Liver (tissue), 9 donors: ENCODE data around the gene GNPTAB. TPM values are rescaled to one million over a fixed set of nuclear protein-coding genes. Genes with fewer than 3 reads are reported as not detected.

ENCODE experiments used
- DNase-seq: peaks from one replicate; pipeline ENCODE4 v3.0.0-alpha.2; 2017; ENCODE audit warnings: low spot score
- H3K27ac ChIP-seq, 2 donors: one replicate each; pipeline ENCODE4 v1.7.0; 2013; ENCODE audit warnings: inconsistent platforms in 2 of 2, low read length in 2 of 2, control low read depth in 1 of 2, low read depth in 1 of 2, mild to moderate bottlenecking in 1 of 2
- H3K27me3 ChIP-seq, 4 donors: one replicate each; pipeline versions ENCODE4 v1.6.1 to v1.7.0; 2013; ENCODE audit warnings: low read length in 3 of 4, inconsistent platforms in 1 of 4, mild to moderate bottlenecking in 1 of 4, moderate library complexity in 1 of 4; ENCODE audit not compliant: control insufficient read depth in 4 of 4, insufficient read depth in 4 of 4
- H3K36me3 ChIP-seq, 4 donors: one replicate each; pipeline versions ENCODE4 v1.6.1 to v1.7.0; 2013; ENCODE audit warnings: low read length in 3 of 4, mild to moderate bottlenecking in 3 of 4, low read depth in 1 of 4, moderate library complexity in 1 of 4; ENCODE audit not compliant: control insufficient read depth in 4 of 4, insufficient read depth in 3 of 4
- H3K4me1 ChIP-seq, 4 donors: one replicate each; pipeline versions ENCODE4 v1.6.1 to v1.7.0; 2013; ENCODE audit warnings: low read length in 3 of 4, mild to moderate bottlenecking in 3 of 4, moderate library complexity in 1 of 4; ENCODE audit not compliant: control insufficient read depth in 4 of 4, insufficient read depth in 4 of 4
- H3K4me3 ChIP-seq, 3 donors: one replicate each; pipeline versions ENCODE4 v1.6.1 to v1.7.0; 2013; ENCODE audit warnings: low read length in 3 of 3, control low read depth in 1 of 3, low read depth in 1 of 3, mild to moderate bottlenecking in 1 of 3
- H3K9ac ChIP-seq, 2 donors: one replicate each; pipeline ENCODE4 v1.7.0; 2013; ENCODE audit warnings: low read length in 2 of 2, mild to moderate bottlenecking in 2 of 2, moderate library complexity in 2 of 2, control low read depth in 1 of 2, low read depth in 1 of 2
- H3K9me3 ChIP-seq, 4 donors: one replicate each; pipeline versions ENCODE4 v1.6.1 to v1.7.0; 2013; ENCODE audit warnings: low read length in 3 of 4; ENCODE audit not compliant: control insufficient read depth in 4 of 4
- CTCF ChIP-seq: fragments of 150-350 bp; IDR thresholded peaks from 2 replicates; pipeline ENCODE4 v1.5.1; 2017; ENCODE audit warnings: improper control_type of control experiment, low read depth, low read length; ENCODE audit not compliant: missing input control
- EGR1 ChIP-seq, 2 donors: IDR thresholded peaks; 2 replicates each; pipeline ENCODE4 v1.6.1; 2016 to 2018; ENCODE audit warnings: antibody characterized with exemption in 2 of 2, low read depth in 2 of 2
- FOXA1 ChIP-seq: IDR thresholded peaks from 2 replicates; pipeline ENCODE4 v1.6.1; 2016; ENCODE audit warnings: antibody characterized with exemption
- FOXA2 ChIP-seq: IDR thresholded peaks from 2 replicates; pipeline ENCODE4 v1.6.1; 2016; ENCODE audit warnings: antibody characterized with exemption
- GABPA ChIP-seq, 2 donors: IDR thresholded peaks in 1 of 2; conservative IDR thresholded peaks in 1 of 2; 2 replicates each; pipeline ENCODE4 v1.6.1; 2016; ENCODE audit warnings: antibody characterized with exemption in 2 of 2, mild to moderate bottlenecking in 1 of 2, moderate library complexity in 1 of 2
- HNF4A ChIP-seq, 2 donors: conservative IDR thresholded peaks; 2 replicates each; pipeline ENCODE4 v1.6.1; 2016; ENCODE audit warnings: antibody characterized with exemption in 2 of 2, mild to moderate bottlenecking in 2 of 2
- HNF4G ChIP-seq: IDR thresholded peaks from 2 replicates; pipeline ENCODE4 v1.6.1; 2016; ENCODE audit warnings: antibody characterized with exemption
- JUND ChIP-seq, 2 donors: IDR thresholded peaks; 2 replicates each; pipeline ENCODE4 v1.6.1; 2016; ENCODE audit warnings: antibody characterized with exemption in 2 of 2
- MAX ChIP-seq: IDR thresholded peaks from 2 replicates; pipeline ENCODE4 v1.6.1; 2016; ENCODE audit warnings: antibody characterized with exemption
- NR2F2 ChIP-seq: IDR thresholded peaks from 2 replicates; pipeline ENCODE4 v1.6.1; 2016; ENCODE audit warnings: antibody characterized with exemption
- RAD21 ChIP-seq, 2 donors: IDR thresholded peaks; 2 replicates each; pipeline ENCODE4 v1.6.1; 2016; ENCODE audit warnings: antibody characterized with exemption in 2 of 2, mild to moderate bottlenecking in 2 of 2
- RXRA ChIP-seq, 2 donors: IDR thresholded peaks; 2 replicates each; pipeline ENCODE4 v1.6.1; 2017 to 2018; ENCODE audit warnings: antibody characterized with exemption in 2 of 2, mild to moderate bottlenecking in 1 of 2
- SP1 ChIP-seq: IDR thresholded peaks from 2 replicates; pipeline ENCODE4 v1.6.1; 2018; ENCODE audit warnings: antibody characterized with exemption, mild to moderate bottlenecking
- TAF1 ChIP-seq: conservative IDR thresholded peaks from 2 replicates; pipeline ENCODE4 v1.6.1; 2016; ENCODE audit warnings: antibody characterized with exemption, mild to moderate bottlenecking
- YY1 ChIP-seq: IDR thresholded peaks from 2 replicates; pipeline ENCODE4 v1.6.1; 2016; ENCODE audit warnings: antibody characterized with exemption, mild to moderate bottlenecking
- WGBS: extraction: QIAGEN DNeasy Blood & Tissue Kit; methylation state at CpG from one replicate; pipeline ENCODE4 v1.1.7; 2013; 5-methylcytosine and 5-hydroxymethylcytosine counted together
- polyA plus RNA-seq, 2 donors: library from polyadenylated mRNA; stranded (reverse) in 1 of 2; unstranded in 1 of 2; fragments of 200-250 nt in 1 of 2; fragments of >200 nt in 1 of 2; fragmentation: Nextera tagmentation in 1 of 2; extraction: Ambion mirVana in 1 of 2; gene quantifications; one replicate each; pipeline versions ENCODE4 v1.2.1 to v1.2.3, GENCODE V29; 2013 to 2015
- total RNA-seq, 2 donors: library from RNA; depleted of rRNA; stranded (reverse); fragments of >200 nt; gene quantifications; one replicate each; pipeline ENCODE4 v1.2.3, GENCODE V29; 2014
- TF ChIP-seq, protein P1 (sequence below): IDR thresholded peaks from 2 replicates; pipeline ENCODE4 v1.6.1; 2016; ENCODE audit warnings: antibody characterized with exemption
- TF ChIP-seq, protein P2 (sequence below): IDR thresholded peaks from 2 replicates; pipeline ENCODE4 v1.6.1; 2016; ENCODE audit warnings: antibody characterized with exemption, mild to moderate bottlenecking
- TF ChIP-seq, protein P3 (sequence below): IDR thresholded peaks from 2 replicates; pipeline ENCODE4 v1.6.1; 2016; ENCODE audit warnings: antibody characterized with exemption
- donor health status: healthy.
- donor health status: healthy.
- donor health status: healthy.
- donor health status: healthy.
- donor health status: healthy.

The GNPTAB gene
- total and polyA plus RNA-seq, 4 donors: 4.6 to 11.1 (median 7.7) TPM

GRCh38 chr12:101793401-101793800 lies 37.4 kb downstream of the GNPTAB start:
- WGBS: 87% methylated on average over 1 of the region's 1 CpG

More at GRCh38 chr12:101793401-101793800, 37.4 kb downstream of the GNPTAB start:
- Histone ChIP-seq H3K4me3 (no peak overlapping the region), H3K27me3 (no peaks in the 10 kb centered on the region), H3K27ac (no peak overlapping the region), H3K9ac (no peak overlapping the region), H3K9me3 (no peaks in the 10 kb centered on the region), H3K4me1 (no peaks in the 10 kb centered on the region), H3K36me3 (no peaks in the 10 kb centered on the region)
- TF ChIP-seq FOXA1 (no peak), TAF1 (no peak), CTCF (no peak), JUND (IDR thresholded peaks at IDR 0.05) (no peak), SP1 (no peak), RXRA (IDR thresholded peaks at IDR 0.05) (no peak), GABPA (IDR thresholded peaks at IDR 0.05 in 1 of 2, conservative IDR thresholded peaks at IDR 0.05 in 1 of 2) (no peak), HNF4G (no peak), EGR1 (IDR thresholded peaks at IDR 0.05; ENCODE audit: low read depth in 2 of 2) (no peak), MAX (no peak), YY1 (no peak), RAD21 (IDR thresholded peaks at IDR 0.05) (no peak), NR2F2 (no peak), HNF4A (conservative IDR thresholded peaks at IDR 0.05) (no peak), FOXA2 (no peak)
- TF ChIP-seq, protein P1, sequence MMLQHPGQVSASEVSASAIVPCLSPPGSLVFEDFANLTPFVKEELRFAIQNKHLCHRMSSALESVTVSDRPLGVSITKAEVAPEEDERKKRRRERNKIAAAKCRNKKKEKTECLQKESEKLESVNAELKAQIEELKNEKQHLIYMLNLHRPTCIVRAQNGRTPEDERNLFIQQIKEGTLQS: no peak
- TF ChIP-seq, protein P2, sequence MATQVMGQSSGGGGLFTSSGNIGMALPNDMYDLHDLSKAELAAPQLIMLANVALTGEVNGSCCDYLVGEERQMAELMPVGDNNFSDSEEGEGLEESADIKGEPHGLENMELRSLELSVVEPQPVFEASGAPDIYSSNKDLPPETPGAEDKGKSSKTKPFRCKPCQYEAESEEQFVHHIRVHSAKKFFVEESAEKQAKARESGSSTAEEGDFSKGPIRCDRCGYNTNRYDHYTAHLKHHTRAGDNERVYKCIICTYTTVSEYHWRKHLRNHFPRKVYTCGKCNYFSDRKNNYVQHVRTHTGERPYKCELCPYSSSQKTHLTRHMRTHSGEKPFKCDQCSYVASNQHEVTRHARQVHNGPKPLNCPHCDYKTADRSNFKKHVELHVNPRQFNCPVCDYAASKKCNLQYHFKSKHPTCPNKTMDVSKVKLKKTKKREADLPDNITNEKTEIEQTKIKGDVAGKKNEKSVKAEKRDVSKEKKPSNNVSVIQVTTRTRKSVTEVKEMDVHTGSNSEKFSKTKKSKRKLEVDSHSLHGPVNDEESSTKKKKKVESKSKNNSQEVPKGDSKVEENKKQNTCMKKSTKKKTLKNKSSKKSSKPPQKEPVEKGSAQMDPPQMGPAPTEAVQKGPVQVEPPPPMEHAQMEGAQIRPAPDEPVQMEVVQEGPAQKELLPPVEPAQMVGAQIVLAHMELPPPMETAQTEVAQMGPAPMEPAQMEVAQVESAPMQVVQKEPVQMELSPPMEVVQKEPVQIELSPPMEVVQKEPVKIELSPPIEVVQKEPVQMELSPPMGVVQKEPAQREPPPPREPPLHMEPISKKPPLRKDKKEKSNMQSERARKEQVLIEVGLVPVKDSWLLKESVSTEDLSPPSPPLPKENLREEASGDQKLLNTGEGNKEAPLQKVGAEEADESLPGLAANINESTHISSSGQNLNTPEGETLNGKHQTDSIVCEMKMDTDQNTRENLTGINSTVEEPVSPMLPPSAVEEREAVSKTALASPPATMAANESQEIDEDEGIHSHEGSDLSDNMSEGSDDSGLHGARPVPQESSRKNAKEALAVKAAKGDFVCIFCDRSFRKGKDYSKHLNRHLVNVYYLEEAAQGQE: no peak
- TF ChIP-seq, protein P3, sequence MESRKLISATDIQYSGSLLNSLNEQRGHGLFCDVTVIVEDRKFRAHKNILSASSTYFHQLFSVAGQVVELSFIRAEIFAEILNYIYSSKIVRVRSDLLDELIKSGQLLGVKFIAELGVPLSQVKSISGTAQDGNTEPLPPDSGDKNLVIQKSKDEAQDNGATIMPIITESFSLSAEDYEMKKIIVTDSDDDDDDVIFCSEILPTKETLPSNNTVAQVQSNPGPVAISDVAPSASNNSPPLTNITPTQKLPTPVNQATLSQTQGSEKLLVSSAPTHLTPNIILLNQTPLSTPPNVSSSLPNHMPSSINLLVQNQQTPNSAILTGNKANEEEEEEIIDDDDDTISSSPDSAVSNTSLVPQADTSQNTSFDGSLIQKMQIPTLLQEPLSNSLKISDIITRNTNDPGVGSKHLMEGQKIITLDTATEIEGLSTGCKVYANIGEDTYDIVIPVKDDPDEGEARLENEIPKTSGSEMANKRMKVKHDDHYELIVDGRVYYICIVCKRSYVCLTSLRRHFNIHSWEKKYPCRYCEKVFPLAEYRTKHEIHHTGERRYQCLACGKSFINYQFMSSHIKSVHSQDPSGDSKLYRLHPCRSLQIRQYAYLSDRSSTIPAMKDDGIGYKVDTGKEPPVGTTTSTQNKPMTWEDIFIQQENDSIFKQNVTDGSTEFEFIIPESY: no peak
- no peak for DNase-seq
